WI38 (cell line): ENCODE results near the gene NAA10.

Experiments used
- H3K4me3 ChIP-seq: 2 replicates; pipeline ENCODE4 v1.5.1; 2011; ENCODE audit warnings: low read depth, mild to moderate bottlenecking, control low read depth, low read length
- TF ChIP-seq, protein P1 (sequence below): IDR thresholded peaks from 2 replicates; pipeline ENCODE4 v1.5.1; 2012; ENCODE audit warnings: low read depth, mild to moderate bottlenecking, control low read depth, low read length

NAA10 gene

DNA sequence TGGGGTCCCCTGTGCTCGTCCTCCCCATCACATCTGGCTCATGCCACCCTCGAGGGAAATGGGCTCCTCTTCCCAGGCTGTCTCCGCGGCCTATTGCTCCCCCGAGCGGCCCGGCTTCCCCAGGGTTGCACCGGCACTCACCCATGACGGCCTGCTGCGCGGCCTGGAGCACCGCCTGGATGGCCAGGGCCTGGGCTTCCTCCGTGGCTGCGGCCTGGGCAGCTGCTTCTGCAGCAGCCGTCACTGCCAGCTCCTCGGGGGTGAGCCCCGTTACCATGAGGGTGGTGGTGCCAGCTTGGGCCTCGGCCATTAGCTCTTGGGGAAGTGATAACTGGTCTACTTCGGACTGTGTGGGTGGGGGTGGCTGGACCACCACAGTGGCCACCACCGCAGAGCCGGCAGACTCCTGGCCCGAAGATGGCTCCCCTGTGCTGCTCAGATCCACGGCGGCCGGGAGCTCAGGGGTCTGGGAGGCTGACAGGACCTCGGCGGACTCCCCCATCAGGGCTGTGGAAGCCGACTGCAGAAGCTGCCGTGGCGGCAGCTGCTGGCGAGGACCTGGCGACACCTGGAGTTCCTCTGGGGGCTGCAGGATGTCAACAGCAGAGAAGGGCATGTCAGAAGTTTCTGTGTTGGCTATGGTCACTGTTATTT is 17.7 kb upstream of the NAA10 start:
- TF ChIP-seq, protein P1, sequence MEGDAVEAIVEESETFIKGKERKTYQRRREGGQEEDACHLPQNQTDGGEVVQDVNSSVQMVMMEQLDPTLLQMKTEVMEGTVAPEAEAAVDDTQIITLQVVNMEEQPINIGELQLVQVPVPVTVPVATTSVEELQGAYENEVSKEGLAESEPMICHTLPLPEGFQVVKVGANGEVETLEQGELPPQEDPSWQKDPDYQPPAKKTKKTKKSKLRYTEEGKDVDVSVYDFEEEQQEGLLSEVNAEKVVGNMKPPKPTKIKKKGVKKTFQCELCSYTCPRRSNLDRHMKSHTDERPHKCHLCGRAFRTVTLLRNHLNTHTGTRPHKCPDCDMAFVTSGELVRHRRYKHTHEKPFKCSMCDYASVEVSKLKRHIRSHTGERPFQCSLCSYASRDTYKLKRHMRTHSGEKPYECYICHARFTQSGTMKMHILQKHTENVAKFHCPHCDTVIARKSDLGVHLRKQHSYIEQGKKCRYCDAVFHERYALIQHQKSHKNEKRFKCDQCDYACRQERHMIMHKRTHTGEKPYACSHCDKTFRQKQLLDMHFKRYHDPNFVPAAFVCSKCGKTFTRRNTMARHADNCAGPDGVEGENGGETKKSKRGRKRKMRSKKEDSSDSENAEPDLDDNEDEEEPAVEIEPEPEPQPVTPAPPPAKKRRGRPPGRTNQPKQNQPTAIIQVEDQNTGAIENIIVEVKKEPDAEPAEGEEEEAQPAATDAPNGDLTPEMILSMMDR: no peak
- H3K4me3 ChIP-seq: no peak overlapping the region

DNA sequence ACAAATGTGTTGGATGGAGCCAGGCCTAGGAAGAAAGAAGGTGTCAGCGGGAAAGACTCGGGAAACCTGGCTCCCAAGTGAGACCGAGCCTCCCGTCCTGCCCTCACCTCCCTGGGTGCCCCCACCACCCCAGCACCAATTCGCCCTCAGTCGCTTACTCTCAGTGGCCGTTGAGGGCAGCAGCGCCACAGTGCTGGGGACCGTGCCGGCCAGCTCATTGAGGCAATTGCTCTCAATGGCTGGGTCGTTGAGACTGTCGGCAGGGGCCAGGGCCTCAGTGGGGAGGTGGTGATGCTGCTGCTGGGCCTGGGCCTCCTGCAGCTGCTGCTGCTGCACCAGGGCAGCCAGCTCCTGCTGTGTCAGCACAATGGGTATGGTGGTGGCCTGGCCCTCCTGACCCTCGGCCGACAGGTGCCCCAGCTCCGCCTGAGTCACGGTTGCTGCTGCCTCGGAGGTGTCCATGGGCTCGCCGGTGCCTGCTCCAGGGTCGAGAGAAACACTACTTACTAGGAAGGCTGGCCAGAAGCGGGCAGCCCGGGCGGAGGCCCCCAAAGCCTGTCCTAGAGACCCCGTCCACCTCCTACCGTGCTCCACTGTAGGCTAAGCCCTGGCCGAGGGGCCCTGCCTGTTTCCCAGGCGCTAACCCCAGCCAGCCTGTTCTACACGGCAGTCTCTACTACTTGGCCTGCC is 17.0 kb upstream of the NAA10 start:
- TF ChIP-seq, protein P1: no peak
- H3K4me3 ChIP-seq: no peak overlapping the region

DNA sequence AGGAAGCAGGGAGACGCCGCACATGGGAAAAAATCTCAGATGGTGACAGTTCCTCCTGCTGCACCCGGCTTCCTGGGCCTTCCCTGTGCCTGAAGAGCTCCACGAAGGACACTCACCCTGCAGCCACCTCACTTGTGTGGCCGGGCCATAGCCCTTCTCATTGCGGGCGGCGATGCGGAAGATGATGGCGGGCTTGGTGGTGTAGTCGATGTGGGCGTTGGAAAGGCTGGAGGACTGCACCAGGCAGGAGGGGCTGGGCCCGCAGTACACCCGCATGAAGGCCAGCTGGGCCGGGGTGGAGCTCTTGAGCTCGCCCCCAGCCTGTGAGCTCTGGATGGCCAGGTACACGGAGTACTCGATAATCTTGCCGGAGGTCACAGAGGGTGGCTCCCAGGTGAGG is 15.3 kb upstream of the NAA10 start:
- TF ChIP-seq, protein P1: no peak
- H3K4me3 ChIP-seq: no peak overlapping the region

DNA sequence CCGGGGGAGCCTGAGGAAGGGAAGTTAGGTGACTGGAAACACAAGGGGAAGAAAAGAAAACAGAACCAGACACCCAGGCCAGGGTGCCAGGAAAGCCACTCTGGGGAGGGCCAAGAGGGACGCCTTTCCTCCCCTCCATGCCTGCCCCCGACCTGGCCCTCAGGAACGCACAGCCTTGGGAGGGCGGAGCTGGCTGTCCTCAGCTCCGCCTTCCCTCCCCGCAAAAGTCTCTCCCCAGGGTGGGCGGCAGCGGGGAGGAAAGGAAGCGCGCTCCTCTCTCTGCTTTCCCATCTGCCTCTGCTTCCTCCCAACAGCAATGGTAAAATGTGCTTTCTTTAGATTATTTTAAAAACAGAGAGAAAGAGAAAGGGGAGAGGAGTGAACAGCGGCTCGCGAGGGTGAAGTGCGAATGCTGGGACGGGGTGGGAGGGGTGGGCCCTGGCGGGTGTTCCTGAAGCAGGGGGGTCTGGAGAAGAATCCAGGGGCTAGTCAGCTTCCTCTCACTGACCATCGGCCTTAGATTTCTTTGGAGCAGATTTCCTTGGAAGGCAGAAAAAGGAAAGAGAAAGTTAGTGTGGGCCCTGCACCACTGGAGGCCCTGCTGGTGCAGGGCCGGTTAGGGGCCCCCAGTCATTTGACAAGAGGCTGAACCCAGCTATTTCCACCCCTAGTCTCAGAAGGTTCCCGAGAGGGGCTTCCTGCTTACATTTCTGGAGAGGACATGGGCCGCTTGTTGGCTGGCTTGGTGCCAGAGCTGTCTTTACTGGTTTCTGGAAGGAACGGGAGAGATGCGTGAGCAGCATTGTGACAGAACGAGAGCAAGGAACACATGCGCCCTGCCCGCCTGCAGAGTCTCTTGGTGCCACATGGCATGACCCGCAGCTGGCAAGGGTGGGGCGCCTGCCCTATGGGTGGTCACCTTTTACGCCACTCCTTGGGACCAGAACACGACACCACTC is 14.3 kb upstream of the NAA10 start:
- no peak overlapping the region for H3K4me3 ChIP-seq
- TF ChIP-seq, protein P1: no peak

DNA sequence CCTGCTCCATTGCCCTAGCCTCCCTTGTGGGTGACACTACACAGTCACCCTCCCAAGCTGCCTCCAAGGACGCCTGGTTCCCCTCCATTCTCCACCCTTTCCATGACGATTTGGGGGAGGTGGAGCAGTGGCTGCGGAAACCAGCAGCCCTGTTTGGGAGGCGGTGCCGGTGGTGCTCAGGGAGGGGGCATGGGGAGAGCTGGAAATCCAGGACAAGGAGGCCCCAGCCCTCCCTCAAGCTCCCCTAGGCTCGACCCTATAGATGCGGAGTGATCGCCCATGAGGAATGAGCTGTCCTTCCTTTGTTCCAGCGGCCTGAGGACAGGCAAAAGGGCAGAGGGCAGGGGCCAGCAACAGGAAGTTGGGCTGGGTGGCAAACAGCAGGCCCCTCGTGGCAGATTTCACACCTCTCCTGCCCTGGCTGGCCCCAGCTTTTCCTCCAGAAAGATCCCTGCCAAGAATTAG is 13.2 kb upstream of the NAA10 start:
- TF ChIP-seq, protein P1: no peak

DNA sequence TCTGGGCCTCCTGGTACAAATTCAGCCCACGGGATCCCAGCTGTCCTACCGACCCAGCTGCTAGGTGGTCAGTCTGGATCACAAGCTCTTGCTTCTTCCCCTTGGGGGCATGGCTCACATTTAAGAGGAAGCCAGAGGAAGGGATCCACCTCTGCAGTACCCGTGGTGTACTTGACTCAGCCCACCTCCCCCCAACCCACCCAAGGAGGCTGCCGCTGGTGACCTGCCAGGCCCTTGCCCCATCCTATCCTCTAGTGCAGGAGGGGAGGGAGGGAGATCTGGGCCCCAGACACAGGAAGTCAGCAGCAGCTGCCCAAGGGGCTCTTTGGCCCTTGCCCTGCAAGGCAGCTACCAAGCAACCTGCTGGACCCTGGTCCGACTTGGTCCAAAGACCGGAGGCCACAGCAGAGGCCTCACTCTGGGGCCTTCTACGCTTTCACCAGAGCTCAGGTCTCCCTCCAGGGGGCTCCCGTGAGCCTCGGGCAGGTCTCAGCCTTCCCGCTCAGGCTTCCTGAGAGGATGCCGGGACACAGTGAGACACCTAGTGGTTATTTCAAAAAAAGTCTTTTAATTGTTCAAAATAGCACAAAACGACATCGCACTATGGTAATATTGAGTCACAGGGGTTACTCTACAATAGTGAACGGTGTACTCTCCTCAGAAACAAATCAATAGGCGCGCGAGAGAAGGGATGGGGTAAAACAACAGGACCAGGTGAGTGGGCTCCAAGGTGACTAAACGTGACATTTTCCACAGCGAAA is 12.4 kb upstream of the NAA10 start:
- TF ChIP-seq, protein P1: peak; percentile 93
- H3K4me3 ChIP-seq: no peak overlapping the region

More for the DNA sequence above, 13.2 kb upstream of the NAA10 start:
- no peak overlapping the region for H3K4me3 ChIP-seq
